Mesendoderm (in vitro differentiated cells): ENCODE results near the gene TPP1.

ENCODE experiments used
- DNase-seq: peaks from one replicate; pipeline ENCODE4 v3.0.0; 2013
- H2AK5ac ChIP-seq: 2 replicates; pipeline ENCODE4 v1.6.1; 2013; ENCODE audit warnings: low read length, inconsistent platforms
- H2BK120ac ChIP-seq: 2 replicates; pipeline ENCODE4 v1.6.1; 2013; ENCODE audit warnings: low read depth, mild to moderate bottlenecking, low read length, moderate library complexity, mixed read lengths
- H2BK15ac ChIP-seq: replicated peaks from 2 replicates; pipeline ENCODE4 v1.6.1; 2013; ENCODE audit warnings: low read depth, mild to moderate bottlenecking, moderate library complexity
- H2BK5ac ChIP-seq: 2 replicates; pipeline ENCODE4 v1.6.1; 2013; ENCODE audit warnings: low read length, inconsistent platforms
- H3K18ac ChIP-seq: 2 replicates; pipeline ENCODE4 v1.6.1; 2013; ENCODE audit warnings: mild to moderate bottlenecking, low read length, mixed read lengths
- H3K23ac ChIP-seq: one replicate; pipeline ENCODE4 v1.6.1; 2013; ENCODE audit warnings: low read length
- H3K27ac ChIP-seq: 2 replicates; pipeline ENCODE4 v1.5.1; 2013; ENCODE audit warnings: low read depth, mild to moderate bottlenecking, inconsistent platforms, low read length, moderate library complexity
- H3K27me3 ChIP-seq: 2 replicates; pipeline ENCODE4 v1.6.1; 2013; ENCODE audit warnings: low read length, control low read depth, mild to moderate bottlenecking, inconsistent platforms; ENCODE audit not compliant: insufficient read depth, poor library complexity
- H3K36me3 ChIP-seq: 2 replicates; pipeline ENCODE4 v1.6.1; 2013; ENCODE audit warnings: low read length, inconsistent platforms; ENCODE audit not compliant: control insufficient read depth, insufficient read depth
- H3K4ac ChIP-seq: one replicate; pipeline ENCODE4 v1.6.1; 2013; ENCODE audit warnings: low read depth, mild to moderate bottlenecking, low read length, moderate library complexity
- H3K4me1 ChIP-seq: 2 replicates; pipeline ENCODE4 v1.6.1; 2013; ENCODE audit warnings: low read depth, low read length, inconsistent platforms; ENCODE audit not compliant: control insufficient read depth
- H3K4me2 ChIP-seq: 2 replicates; pipeline ENCODE4 v1.6.1; 2013; ENCODE audit warnings: low read length
- H3K4me3 ChIP-seq: 2 replicates; pipeline ENCODE4 v1.5.1; 2013; ENCODE audit warnings: mild to moderate bottlenecking, low read length
- H3K56ac ChIP-seq: one replicate; pipeline ENCODE4 v1.6.1; 2013; ENCODE audit warnings: low read length
- H3K79me1 ChIP-seq: 2 replicates; pipeline ENCODE4 v1.6.1; 2013; ENCODE audit warnings: low read length, inconsistent platforms
- H3K79me2 ChIP-seq: 2 replicates; pipeline ENCODE4 v1.6.1; 2013; ENCODE audit warnings: mild to moderate bottlenecking, low read length; ENCODE audit not compliant: control insufficient read depth, insufficient read depth
- H3K9ac ChIP-seq: 2 replicates; pipeline ENCODE4 v1.6.1; 2013; ENCODE audit warnings: low read length, inconsistent platforms
- H4K5ac ChIP-seq: one replicate; pipeline ENCODE4 v1.6.1; 2013; ENCODE audit warnings: low read length
- H4K8ac ChIP-seq: one replicate; pipeline ENCODE4 v1.6.1; 2013; ENCODE audit warnings: low read depth, mild to moderate bottlenecking, control low read depth, low read length, moderate library complexity
- WGBS: extraction: QIAGEN DNeasy Blood & Tissue Kit; methylation state at CpG from one replicate; pipeline ENCODE4 v1.1.7; 2013; ENCODE audit warnings: low lambda C conversion rate, missing lambda C conversion rate; ENCODE audit not compliant: insufficient coverage; ENCODE audit errors: extremely low coverage; 5-methylcytosine and 5-hydroxymethylcytosine counted together

The TPP1 gene

GRCh38 chr11:6646071-6646470 lies 26.8 kb upstream of the TPP1 start:
- no peak overlapping the region for H3K56ac ChIP-seq
- no peak for DNase-seq
- no peak overlapping the region for H3K27ac ChIP-seq
- no peak overlapping the region for H4K8ac ChIP-seq
- no CpG with 5 or more reads among the region's 12 CpGs for WGBS
- H3K27me3 ChIP-seq: no peaks in the 10 kb centered on the region
- no peak overlapping the region for H3K23ac ChIP-seq
- H2AK5ac ChIP-seq: no peak overlapping the region
- H3K18ac ChIP-seq: no peak overlapping the region
- H3K4me1 ChIP-seq: peaks cover 3% of the 10 kb centered on the region
- no peak overlapping the region for H2BK15ac ChIP-seq
- H3K4me3 ChIP-seq: no peak overlapping the region
- H2BK120ac ChIP-seq: no peak overlapping the region
- no peaks in the 10 kb centered on the region for H3K79me1 ChIP-seq
- no peaks in the 10 kb centered on the region for H3K36me3 ChIP-seq
- no peak overlapping the region for H4K5ac ChIP-seq
- no peak overlapping the region for H3K4me2 ChIP-seq
- no peak overlapping the region for H3K9ac ChIP-seq
- no peak overlapping the region for H2BK5ac ChIP-seq
- H3K4ac ChIP-seq: no peak overlapping the region
- no peaks in the 10 kb centered on the region for H3K79me2 ChIP-seq

GRCh38 chr11:6642957-6643356 lies 23.7 kb upstream of the TPP1 start:
- Histone ChIP-seq H4K8ac (no peak overlapping the region), H3K27me3 (no peaks in the 10 kb centered on the region), H3K4me2 (no peak overlapping the region), H3K18ac (no peak overlapping the region), H2BK15ac (no peak overlapping the region), H3K4ac (no peak overlapping the region), H3K79me2 (no peaks in the 10 kb centered on the region), H3K23ac (no peak overlapping the region), H3K36me3 (no peaks in the 10 kb centered on the region), H3K27ac (no peak overlapping the region), H2BK5ac (no peak overlapping the region), H3K4me1 (peaks cover 3% of the 10 kb centered on the region), H3K56ac (no peak overlapping the region), H3K79me1 (no peaks in the 10 kb centered on the region), H4K5ac (no peak overlapping the region), H3K9ac (no peak overlapping the region), H3K4me3 (no peak overlapping the region), H2BK120ac (no peak overlapping the region), H2AK5ac (no peak overlapping the region)
- no CpG with 5 or more reads among the region's 7 CpGs for WGBS
- DNase-seq: no peak

GRCh38 chr11:6640985-6641701 lies 21.9 kb upstream of the TPP1 start:
- no peak overlapping the region for H3K23ac ChIP-seq
- H4K8ac ChIP-seq: no peak overlapping the region
- H3K56ac ChIP-seq: no peak overlapping the region
- no CpG with 5 or more reads among the region's 26 CpGs for WGBS
- no peak overlapping the region for H2BK15ac ChIP-seq
- H3K27me3 ChIP-seq: no peaks in the 10 kb centered on the region
- no peak overlapping the region for H3K4ac ChIP-seq
- H3K9ac ChIP-seq: no peak overlapping the region
- H3K79me2 ChIP-seq: no peaks in the 10 kb centered on the region
- H3K4me2 ChIP-seq: no peak overlapping the region
- no peak overlapping the region for H2BK120ac ChIP-seq
- no peak overlapping the region for H3K18ac ChIP-seq
- no peaks in the 10 kb centered on the region for H3K79me1 ChIP-seq
- H3K36me3 ChIP-seq: no peaks in the 10 kb centered on the region
- H2AK5ac ChIP-seq: no peak overlapping the region
- DNase-seq: no peak
- no peaks in the 10 kb centered on the region for H3K4me1 ChIP-seq
- H4K5ac ChIP-seq: no peak overlapping the region
- H2BK5ac ChIP-seq: no peak overlapping the region
- H3K27ac ChIP-seq: no peak overlapping the region
- H3K4me3 ChIP-seq: no peak overlapping the region

GRCh38 chr11:6640036-6640984 lies 21.1 kb upstream of the TPP1 start:
- no peak overlapping the region for H3K27ac ChIP-seq
- H3K27me3 ChIP-seq: no peaks in the 10 kb centered on the region
- no peak for DNase-seq
- H3K4me3 ChIP-seq: no peak overlapping the region
- no peak overlapping the region for H3K18ac ChIP-seq
- no CpG with 5 or more reads among the region's 36 CpGs for WGBS
- H4K8ac ChIP-seq: no peak overlapping the region
- H3K36me3 ChIP-seq: no peaks in the 10 kb centered on the region
- no peak overlapping the region for H3K4ac ChIP-seq
- no peak overlapping the region for H3K56ac ChIP-seq
- H2BK120ac ChIP-seq: no peak overlapping the region
- no peaks in the 10 kb centered on the region for H3K79me1 ChIP-seq
- H3K23ac ChIP-seq: no peak overlapping the region
- H4K5ac ChIP-seq: no peak overlapping the region
- no peak overlapping the region for H2BK15ac ChIP-seq
- H2AK5ac ChIP-seq: no peak overlapping the region
- H3K4me2 ChIP-seq: no peak overlapping the region
- H3K79me2 ChIP-seq: no peaks in the 10 kb centered on the region
- no peak overlapping the region for H3K9ac ChIP-seq
- no peak overlapping the region for H2BK5ac ChIP-seq
- H3K4me1 ChIP-seq: no peaks in the 10 kb centered on the region

GRCh38 chr11:6638429-6638828 lies 19.2 kb upstream of the TPP1 start:
- no peak overlapping the region for H2AK5ac ChIP-seq
- no peak overlapping the region for H3K9ac ChIP-seq
- no peaks in the 10 kb centered on the region for H3K4me1 ChIP-seq
- H3K79me1 ChIP-seq: no peaks in the 10 kb centered on the region
- no peak overlapping the region for H4K5ac ChIP-seq
- no peak overlapping the region for H3K4me2 ChIP-seq
- H3K4ac ChIP-seq: no peak overlapping the region
- H2BK120ac ChIP-seq: no peak overlapping the region
- H3K23ac ChIP-seq: no peak overlapping the region
- H3K27ac ChIP-seq: no peak overlapping the region
- no peaks in the 10 kb centered on the region for H3K27me3 ChIP-seq
- H3K36me3 ChIP-seq: no peaks in the 10 kb centered on the region
- H3K56ac ChIP-seq: no peak overlapping the region
- H3K79me2 ChIP-seq: no peaks in the 10 kb centered on the region
- H2BK15ac ChIP-seq: no peak overlapping the region
- DNase-seq: no peak
- no peak overlapping the region for H4K8ac ChIP-seq
- no peak overlapping the region for H2BK5ac ChIP-seq
- no peak overlapping the region for H3K18ac ChIP-seq
- H3K4me3 ChIP-seq: no peak overlapping the region
- WGBS: no CpG with 5 or more reads among the region's 4 CpGs
